HG03108 (cell line): ENCODE data around the gene APOA4.
"Not testable (repeated sequence)": the region's sequence is repeated elsewhere in the genome, so short reads cannot be mapped to it uniquely, and the experiment has no call there.

Experiments used
- ATAC-seq: cut with Tn5 transposase; IDR thresholded peaks from one replicate; pipeline ENCODE4 v1.9.1; 2021; ENCODE audit warnings: moderate library complexity; ENCODE audit not compliant: unreplicated experiment

Gene APOA4

GRCh38 chr11:116807601-116808261 lies 15.4 kb downstream of the APOA4 start:
- ATAC-seq, result no peak

GRCh38 chr11:116804001-116804400 lies 19.1 kb downstream of the APOA4 start:
- ATAC-seq, result no peak

GRCh38 chr11:116801662-116802061 lies 21.4 kb downstream of the APOA4 start:
- ATAC-seq, result not testable (repeated sequence)

- ATAC-seq, result no peak
These were observed 22.5 kb downstream of the APOA4 start for GRCh38 chr11:116800610-116801009.

- no peak for ATAC-seq
These were observed 24.7 kb downstream of the APOA4 start for GRCh38 chr11:116798368-116798767.

GRCh38 chr11:116797816-116798215 lies 25.3 kb downstream of the APOA4 start:
- ATAC-seq, result no peak

- ATAC-seq, result no peak
These were observed 26.6 kb downstream of the APOA4 start for GRCh38 chr11:116796548-116796947.

- no peak for ATAC-seq
These were observed 28.3 kb downstream of the APOA4 start for GRCh38 chr11:116794851-116795250.

GRCh38 chr11:116793772-116794097 lies 29.4 kb downstream of the APOA4 start:
- no peak for ATAC-seq

GRCh38 chr11:116792869-116793771 lies 30.0 kb downstream of the APOA4 start:
- ATAC-seq, result no peak

GRCh38 chr11:116792144-116792868 lies 30.8 kb downstream of the APOA4 start:
- no peak for ATAC-seq

GRCh38 chr11:116791813-116792143 lies 31.3 kb downstream of the APOA4 start, which contains the start of gene APOA5:
Gene APOA5, minus strand, starts transcription at chr11:116791879. Its CDS starts 19 bp downstream, at chr11:116791860.
- ATAC-seq, result no peak

GRCh38 chr11:116791002-116791812 lies 31.9 kb downstream of the APOA4 start:
- no peak for ATAC-seq

- no peak for ATAC-seq
These were observed 32.7 kb downstream of the APOA4 start for GRCh38 chr11:116790167-116791001.

GRCh38 chr11:116788975-116789374 lies 34.1 kb downstream of the APOA4 start:
- ATAC-seq, result no peak

GRCh38 chr11:116788534-116788933 lies 34.6 kb downstream of the APOA4 start:
- no peak for ATAC-seq

- ATAC-seq, result peak; percentile 91
These were observed 35.2 kb downstream of the APOA4 start, which contains the start of gene ZPR1 for GRCh38 chr11:116787786-116788486. Gene ZPR1, minus strand, starts transcription at chr11:116788023. Its CDS starts 33 bp downstream, at chr11:116787990.

- no peak for ATAC-seq
These were observed 35.7 kb downstream of the APOA4 start for GRCh38 chr11:116787436-116787785.

- no peak for ATAC-seq
These were observed 36.1 kb downstream of the APOA4 start for GRCh38 chr11:116786966-116787365.
